Ishikawa (cell line): ENCODE data around the gene CAMTA1.

Experiments
- CEBPB ChIP-seq: IDR thresholded peaks from 2 replicates; pipeline ENCODE4 v1.6.1; 2012
- EP300 ChIP-seq: IDR thresholded peaks from 2 replicates; pipeline ENCODE4 v1.6.1; 2012; ENCODE audit warnings: borderline replicate concordance
- FOXM1 ChIP-seq: IDR thresholded peaks from 2 replicates; pipeline ENCODE4 v1.6.1; 2012; ENCODE audit warnings: low read depth, borderline replicate concordance
- MAX ChIP-seq: IDR thresholded peaks from 2 replicates; pipeline ENCODE4 v1.6.1; 2012
- NFIC ChIP-seq: IDR thresholded peaks from 2 replicates; pipeline ENCODE4 v1.6.1; 2012
- RAD21 ChIP-seq: IDR thresholded peaks from 2 replicates; pipeline ENCODE4 v1.6.1; 2012; ENCODE audit warnings: low read depth
- REST ChIP-seq: IDR thresholded peaks from 2 replicates; pipeline ENCODE4 v1.6.1; 2012; ENCODE audit warnings: low read depth, mild to moderate bottlenecking
- TAF1 ChIP-seq: IDR thresholded peaks from 2 replicates; pipeline ENCODE4 v1.6.1; 2012; ENCODE audit warnings: low read depth, mild to moderate bottlenecking
- TCF12 ChIP-seq: IDR thresholded peaks from 2 replicates; pipeline ENCODE4 v1.6.1; 2012; ENCODE audit warnings: low read depth
- TEAD4 ChIP-seq: IDR thresholded peaks from 2 replicates; pipeline ENCODE4 v1.6.1; 2012
- USF1 ChIP-seq: IDR thresholded peaks from 2 replicates; pipeline ENCODE4 v1.6.1; 2012
- YY1 ChIP-seq: IDR thresholded peaks from 2 replicates; pipeline ENCODE4 v1.6.1; 2012; ENCODE audit warnings: low read depth
- ZBTB7A ChIP-seq: IDR thresholded peaks from 2 replicates; pipeline ENCODE4 v1.6.1; 2012; ENCODE audit warnings: low read depth

GRCh38 chr1:7356079-7356478 is 570.8 kb downstream of the CAMTA1 start:
- TF ChIP-seq EP300 (no peak), REST (no peak), RAD21 (no peak), MAX (no peak), CEBPB (no peak), TCF12 (no peak), TAF1 (no peak), ZBTB7A (no peak), NFIC (no peak), TEAD4 (no peak), YY1 (no peak), USF1 (no peak), FOXM1 (no peak)
